Endothelial cell of umbilical vein (primary cell): ENCODE measurements around the gene ESRRA. TPM values are rescaled to one million over a fixed set of nuclear protein-coding genes. Genes with fewer than 3 reads are reported as not detected.

Experiments used
- BruUV-seq: library from RNA; stranded (reverse); fragments of 400-500 nt; replicated peaks from 2 replicates; lab custom pipeline; 2021; lab: Mats Ljungman, UMichigan
- CTCF ChIA-PET: fragments of 300-600, 350-600 bp; sonication (Branson Sonifier 250); formaldehyde crosslinking; loops from one replicate; lab custom pipeline; 2021; ENCODE audit warnings: antibody characterized with exemption, inconsistent platforms; lab: Charles Lee
- POLR2A ChIA-PET: fragments of 300-600, 350-600 bp; sonication (Branson Sonifier 250); formaldehyde crosslinking; loops from one replicate; lab custom pipeline; 2021; ENCODE audit warnings: antibody characterized with exemption, inconsistent platforms; lab: Charles Lee
- DNase-seq: peaks from one replicate; pipeline ENCODE4 v3.0.0-alpha.2; 2011; ENCODE audit warnings: low read depth, low spot score
- FAIRE-seq: peaks from 2 replicates; lab custom pipeline; 2011; peaks lifted over from hg19 to GRCh38; lab: Jason Lieb, UNC
- H2AFZ ChIP-seq: 2 replicates; pipeline ENCODE4 v1.6.0; 2012; ENCODE audit warnings: low read depth, low read length, control low read depth, inconsistent platforms
- H3K27ac ChIP-seq: 2 replicates; pipeline ENCODE4 v1.5.1; 2011; ENCODE audit warnings: low read depth, mild to moderate bottlenecking, control low read depth, low read length, moderate library complexity; ENCODE audit not compliant: insufficient read depth
- H3K27me3 ChIP-seq, 2 experiments: 2 replicates each; pipeline versions ENCODE4 v1.6.0 to v1.6.1; 2011; ENCODE audit warnings: low read length in 2 of 2, mixed read lengths in 1 of 2; ENCODE audit not compliant: control insufficient read depth in 2 of 2, insufficient read depth in 2 of 2
- H3K36me3 ChIP-seq, 2 experiments: 2 replicates in 1 of 2; 3 replicates in 1 of 2; pipeline ENCODE4 v1.5.1; 2011; ENCODE audit warnings: low read length in 2 of 2, mild to moderate bottlenecking in 1 of 2, moderate library complexity in 1 of 2; ENCODE audit not compliant: control insufficient read depth in 2 of 2, insufficient read depth in 2 of 2; ENCODE audit errors: extremely low read depth in 1 of 2
- H3K4me1 ChIP-seq: 3 replicates; pipeline ENCODE4 v1.5.1; 2011; ENCODE audit warnings: mild to moderate bottlenecking, low read length; ENCODE audit not compliant: control insufficient read depth, insufficient read depth; ENCODE audit errors: extremely low read depth
- H3K4me2 ChIP-seq: 2 replicates; pipeline ENCODE4 v1.6.1; 2011; ENCODE audit warnings: low read length, control low read depth, mixed read lengths; ENCODE audit not compliant: insufficient read depth
- H3K4me3 ChIP-seq, 3 experiments: fragments of 200-600 bp in 1 of 3; sonication (generic), shearing (Covaris generic) in 1 of 3; replicated peaks in 1 of 3; 2 replicates each; pipeline ENCODE4 v1.5.1; 2011 to 2016; ENCODE audit warnings: control low read depth in 3 of 3, low read length in 3 of 3, mild to moderate bottlenecking in 2 of 3, inconsistent platforms in 1 of 3, low read depth in 1 of 3, moderate library complexity in 1 of 3; ENCODE audit not compliant: insufficient read depth in 1 of 3
- H3K79me2 ChIP-seq: 2 replicates; pipeline ENCODE4 v1.6.0; 2012; ENCODE audit warnings: low read length, inconsistent platforms; ENCODE audit not compliant: control insufficient read depth, insufficient read depth
- H3K9ac ChIP-seq: replicated peaks from 2 replicates; pipeline ENCODE3; 2011; ENCODE audit warnings: low read length, control low read depth; ENCODE audit not compliant: insufficient read depth; ENCODE audit errors: extremely low read depth
- H3K9me1 ChIP-seq: replicated peaks from 3 replicates; pipeline ENCODE4 v1.6.0; 2011; ENCODE audit warnings: mild to moderate bottlenecking, low read length; ENCODE audit not compliant: control insufficient read depth, insufficient read depth; ENCODE audit errors: extremely low read depth
- H3K9me3 ChIP-seq: replicated peaks from 2 replicates; pipeline ENCODE4 v1.5.1; 2012; ENCODE audit warnings: low read length, inconsistent platforms; ENCODE audit not compliant: control insufficient read depth, insufficient read depth
- H4K20me1 ChIP-seq: replicated peaks from 2 replicates; pipeline ENCODE3; 2011; ENCODE audit warnings: mild to moderate bottlenecking, low read length; ENCODE audit not compliant: control insufficient read depth, insufficient read depth; ENCODE audit errors: extremely low read depth
- EZH2 ChIP-seq: IDR thresholded peaks from 2 replicates; pipeline ENCODE4 v1.6.1; 2012; ENCODE audit warnings: borderline replicate concordance, low read depth, mild to moderate bottlenecking, moderate library complexity, low read length, inconsistent platforms; ENCODE audit not compliant: severe bottlenecking
- FOS ChIP-seq: IDR thresholded peaks from 2 replicates; pipeline ENCODE4 v1.6.1; 2011; ENCODE audit warnings: mild to moderate bottlenecking, low read length, moderate library complexity, borderline replicate concordance; ENCODE audit not compliant: insufficient read depth
- GATA2 ChIP-seq: IDR thresholded peaks from 2 replicates; pipeline ENCODE4 v1.7.0; 2011; ENCODE audit warnings: low read depth, mild to moderate bottlenecking, moderate library complexity, mixed read lengths, low read length; ENCODE audit not compliant: insufficient read length, insufficient read depth
- JUN ChIP-seq: IDR thresholded peaks from 2 replicates; pipeline ENCODE4 v1.6.1; 2011; ENCODE audit warnings: borderline replicate concordance, low read depth; ENCODE audit not compliant: insufficient read length, insufficient read depth
- MYC ChIP-seq: IDR thresholded peaks from one replicate; pipeline ENCODE4 v1.6.1; 2011; ENCODE audit warnings: mild to moderate bottlenecking, low read depth, low read length
- POLR2A ChIP-seq: IDR thresholded peaks from 2 replicates; pipeline ENCODE4 v1.6.1; 2012; ENCODE audit warnings: low read depth, mild to moderate bottlenecking, control low read depth, low read length
- POLR2AphosphoS5 ChIP-seq: IDR thresholded peaks from 2 replicates; pipeline ENCODE4 v1.6.1; 2012; ENCODE audit warnings: low read depth, mild to moderate bottlenecking, control low read depth, low read length, moderate library complexity; ENCODE audit not compliant: insufficient read depth
- dilution Hi-C: fragments of 300-500 bp; cut with MboI; formaldehyde crosslinking; loops from one replicate; pipeline ENCODE4 v1.15.0; 2019; ENCODE audit warnings: low sequenced_read_pairs; ENCODE audit not compliant: extremely low pct_ligation_motif_present
- intact Hi-C: fragments of 100-400 bp; cut with micrococcal nuclease; formaldehyde crosslinking; loops from one replicate; pipeline ENCODE4 v1.10.0; 2022
- polyA plus RNA-seq, 4 experiments: library from polyadenylated mRNA; depleted of rRNA in 3 of 4; stranded (reverse) in 3 of 4; unstranded in 1 of 4; fragments of >200 nt; gene quantifications; 2 replicates each; pipeline versions ENCODE4 v1.2.1 to v1.2.3, GENCODE V29; 2011 to 2012; ENCODE audit warnings: missing spikeins in 1 of 4
- total RNA-seq: library from RNA; stranded (reverse); gene quantifications from 2 replicates; pipeline ENCODE4 v1.2.3, GENCODE V29; 2021
- TF ChIP-seq, protein P1 (sequence below), 2 donors: IDR thresholded peaks; 1 replicate in 1 of 2; 2 replicates in 1 of 2; pipeline ENCODE4 v1.5.1; 2011; ENCODE audit warnings: low read length in 2 of 2, mild to moderate bottlenecking in 2 of 2, moderate library complexity in 2 of 2, control low read depth in 1 of 2, inconsistent platforms in 1 of 2, low read depth in 1 of 2; ENCODE audit not compliant: insufficient read depth in 1 of 2; ENCODE audit errors: extremely low read depth in 1 of 2
- TF ChIP-seq, protein P2 (sequence below): IDR thresholded peaks from 2 replicates; pipeline ENCODE4 v1.6.1; 2011; ENCODE audit not compliant: insufficient read depth, insufficient read length

The ESRRA gene
- total and polyA plus RNA-seq, 2 donors (not counting 3 experiments of a cell fraction or from before 2014, with no cell fraction given): 17.2 to 37.4 TPM

- TF ChIP-seq, protein P1, sequence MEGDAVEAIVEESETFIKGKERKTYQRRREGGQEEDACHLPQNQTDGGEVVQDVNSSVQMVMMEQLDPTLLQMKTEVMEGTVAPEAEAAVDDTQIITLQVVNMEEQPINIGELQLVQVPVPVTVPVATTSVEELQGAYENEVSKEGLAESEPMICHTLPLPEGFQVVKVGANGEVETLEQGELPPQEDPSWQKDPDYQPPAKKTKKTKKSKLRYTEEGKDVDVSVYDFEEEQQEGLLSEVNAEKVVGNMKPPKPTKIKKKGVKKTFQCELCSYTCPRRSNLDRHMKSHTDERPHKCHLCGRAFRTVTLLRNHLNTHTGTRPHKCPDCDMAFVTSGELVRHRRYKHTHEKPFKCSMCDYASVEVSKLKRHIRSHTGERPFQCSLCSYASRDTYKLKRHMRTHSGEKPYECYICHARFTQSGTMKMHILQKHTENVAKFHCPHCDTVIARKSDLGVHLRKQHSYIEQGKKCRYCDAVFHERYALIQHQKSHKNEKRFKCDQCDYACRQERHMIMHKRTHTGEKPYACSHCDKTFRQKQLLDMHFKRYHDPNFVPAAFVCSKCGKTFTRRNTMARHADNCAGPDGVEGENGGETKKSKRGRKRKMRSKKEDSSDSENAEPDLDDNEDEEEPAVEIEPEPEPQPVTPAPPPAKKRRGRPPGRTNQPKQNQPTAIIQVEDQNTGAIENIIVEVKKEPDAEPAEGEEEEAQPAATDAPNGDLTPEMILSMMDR (IDR thresholded peaks at IDR 0.05; ENCODE audit: extremely low read depth in 1 of 2, insufficient read depth in 1 of 2, low read depth in 1 of 2, low read length in 2 of 2): no peak
- no peak for TF ChIP-seq MYC
- TF ChIP-seq, protein P2, sequence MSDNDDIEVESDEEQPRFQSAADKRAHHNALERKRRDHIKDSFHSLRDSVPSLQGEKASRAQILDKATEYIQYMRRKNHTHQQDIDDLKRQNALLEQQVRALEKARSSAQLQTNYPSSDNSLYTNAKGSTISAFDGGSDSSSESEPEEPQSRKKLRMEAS: no peak
- no peak for TF ChIP-seq POLR2A
- TF ChIP-seq POLR2AphosphoS5: no peak
- no peak for TF ChIP-seq GATA2
- TF ChIP-seq JUN: no peak
- no peak for TF ChIP-seq EZH2
- TF ChIP-seq FOS: no peak
- H3K4me2 ChIP-seq: no peak overlapping the region
- FAIRE-seq (no peak), DNase-seq (no peak)
- no peaks in the 10 kb centered on the region for H4K20me1 ChIP-seq
- peaks cover 2 to 20% of the 10 kb centered on the region in 2 experiments for H3K36me3 ChIP-seq
- H3K4me1 ChIP-seq: peaks cover under 1% of the 10 kb centered on the region
- H3K4me3 ChIP-seq: no peak overlapping the region
- peaks cover 2% of the 10 kb centered on the region for H3K79me2 ChIP-seq
- dilution Hi-C loops (no loop called here), intact Hi-C loops (no loop called here)
- H3K27me3 ChIP-seq: no peaks in the 10 kb centered on the region
- H2AFZ ChIP-seq: no peak overlapping the region
- BruUV-seq: no TSS peak
- POLR2A ChIA-PET: no interaction called here
- no peaks in the 10 kb centered on the region for H3K9me1 ChIP-seq
- CTCF ChIA-PET: interaction anchor here (0.9 to 4.4 kb wide), 2 partner anchors 22 to 26 kb away, joined by 3 to 20 read pairs; partner anchors contain the start of gene CATSPERZ
- H3K27ac ChIP-seq: no peak overlapping the region
- H3K9me3 ChIP-seq: no peaks in the 10 kb centered on the region
- H3K9ac ChIP-seq: no peak overlapping the region
Measured at GRCh38 chr11:64278576-64279190, 26.6 kb upstream of the ESRRA start.
